KMS-11 (cell line): ENCODE data around the gene EIF4B.

Experiments used
- H2AFZ ChIP-seq: fragments of 200-600 bp; sonication (generic); 2 replicates; pipeline ENCODE4 v1.6.1; 2016; ENCODE audit warnings: antibody characterized with exemption, mixed run types, low read depth
- H3K27ac ChIP-seq: fragments of 200-600 bp; sonication (generic); 2 replicates; pipeline ENCODE4 v1.6.1; 2016; ENCODE audit warnings: mild to moderate bottlenecking, mixed run types
- H3K27me3 ChIP-seq: fragments of 200-600 bp; sonication (generic); 2 replicates; pipeline ENCODE4 v1.6.1; 2017; ENCODE audit warnings: mild to moderate bottlenecking, low read depth, mixed run types, moderate library complexity; ENCODE audit not compliant: insufficient read depth
- H3K36me3 ChIP-seq: fragments of 200-600 bp; sonication (generic); 2 replicates; pipeline ENCODE4 v1.6.1; 2017; ENCODE audit warnings: mild to moderate bottlenecking, mixed run types; ENCODE audit not compliant: insufficient read depth
- H3K4me1 ChIP-seq: fragments of 200-600 bp; sonication (generic); 2 replicates; pipeline ENCODE4 v1.6.1; 2016; ENCODE audit warnings: mild to moderate bottlenecking, low read depth, mixed run types; ENCODE audit not compliant: poor library complexity, severe bottlenecking
- H3K4me2 ChIP-seq: fragments of 200-600 bp; sonication (generic); 2 replicates; pipeline ENCODE4 v1.7.0; 2016; ENCODE audit warnings: mild to moderate bottlenecking, mixed run types
- H3K4me3 ChIP-seq: fragments of 200-600 bp; sonication (generic); IDR thresholded peaks from 2 replicates; pipeline ENCODE4 v1.6.1; 2017; ENCODE audit warnings: low read depth, low read length, mixed read lengths; ENCODE audit not compliant: insufficient read depth
- H3K79me2 ChIP-seq: fragments of 200-600 bp; sonication (generic); 2 replicates; pipeline ENCODE4 v1.6.1; 2016; ENCODE audit warnings: low read depth, mixed run types; ENCODE audit not compliant: insufficient read depth
- H3K9ac ChIP-seq: fragments of 200-600 bp; sonication (generic); 2 replicates; pipeline ENCODE4 v1.6.1; 2016; ENCODE audit warnings: mild to moderate bottlenecking, mixed run types
- H4K20me1 ChIP-seq: fragments of 200-600 bp; sonication (generic); 2 replicates; pipeline ENCODE4 v1.6.1; 2016; ENCODE audit warnings: mild to moderate bottlenecking, mixed run types; ENCODE audit not compliant: insufficient read depth
- CTCF ChIP-seq: fragments of 200-600 bp; sonication (generic); conservative IDR thresholded peaks from 2 replicates; pipeline ENCODE4 v1.6.1; 2017; ENCODE audit warnings: low read depth, mild to moderate bottlenecking, antibody characterized with exemption, low read length, moderate library complexity, mixed read lengths

EIF4B gene

GRCh38 chr12:53058674-53059433 is 52.6 kb downstream of the EIF4B start:
- H3K27me3 ChIP-seq: peaks cover 14% of the 10 kb centered on the region; the same call in 1 of the 2 replicates
- no peak overlapping the region for H2AFZ ChIP-seq
- no peaks in the 10 kb centered on the region for H3K36me3 ChIP-seq
- H4K20me1 ChIP-seq: no peaks in the 10 kb centered on the region
- H3K9ac ChIP-seq: no peak overlapping the region
- no peak overlapping the region for H3K27ac ChIP-seq
- no peak for TF ChIP-seq CTCF
- H3K4me3 ChIP-seq: no peak overlapping the region
- no peaks in the 10 kb centered on the region for H3K79me2 ChIP-seq
- H3K4me2 ChIP-seq: no peak overlapping the region
- H3K4me1 ChIP-seq: peaks cover 7% of the 10 kb centered on the region

DNA sequence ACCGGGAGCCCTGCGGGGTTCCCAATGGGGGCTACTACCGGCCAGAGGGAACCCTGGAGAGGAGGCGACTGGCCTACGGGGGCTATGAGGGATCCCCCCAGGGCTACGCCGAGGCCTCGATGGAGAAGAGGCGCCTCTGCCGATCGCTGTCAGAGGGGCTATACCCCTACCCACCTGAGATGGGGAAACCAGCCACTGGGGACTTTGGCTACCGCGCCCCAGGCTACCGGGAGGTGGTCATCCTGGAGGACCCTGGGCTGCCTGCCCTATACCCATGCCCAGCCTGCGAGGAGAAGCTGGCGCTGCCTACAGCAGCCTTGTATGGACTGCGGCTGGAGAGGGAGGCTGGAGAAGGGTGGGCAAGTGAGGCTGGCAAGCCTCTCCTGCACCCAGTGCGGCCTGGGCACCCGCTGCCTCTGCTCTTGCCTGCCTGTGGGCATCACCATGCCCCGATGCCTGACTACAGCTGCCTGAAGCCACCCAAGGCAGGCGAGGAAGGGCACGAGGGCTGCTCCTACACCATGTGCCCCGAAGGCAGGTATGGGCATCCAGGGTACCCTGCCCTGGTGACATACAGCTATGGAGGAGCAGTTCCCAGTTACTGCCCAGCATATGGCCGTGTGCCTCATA is 53.3 kb downstream of the EIF4B start:
- TF ChIP-seq CTCF: no peak
- Histone ChIP-seq H3K36me3 (no peaks in the 10 kb centered on the region), H4K20me1 (no peaks in the 10 kb centered on the region), H3K4me1 (peaks cover 7% of the 10 kb centered on the region), H2AFZ (no peak overlapping the region), H3K9ac (no peak overlapping the region), H3K27me3 (peaks cover 14% of the 10 kb centered on the region; the same call in 1 of the 2 replicates), H3K4me2 (no peak overlapping the region), H3K4me3 (no peak overlapping the region), H3K79me2 (no peaks in the 10 kb centered on the region), H3K27ac (no peak overlapping the region)

DNA sequence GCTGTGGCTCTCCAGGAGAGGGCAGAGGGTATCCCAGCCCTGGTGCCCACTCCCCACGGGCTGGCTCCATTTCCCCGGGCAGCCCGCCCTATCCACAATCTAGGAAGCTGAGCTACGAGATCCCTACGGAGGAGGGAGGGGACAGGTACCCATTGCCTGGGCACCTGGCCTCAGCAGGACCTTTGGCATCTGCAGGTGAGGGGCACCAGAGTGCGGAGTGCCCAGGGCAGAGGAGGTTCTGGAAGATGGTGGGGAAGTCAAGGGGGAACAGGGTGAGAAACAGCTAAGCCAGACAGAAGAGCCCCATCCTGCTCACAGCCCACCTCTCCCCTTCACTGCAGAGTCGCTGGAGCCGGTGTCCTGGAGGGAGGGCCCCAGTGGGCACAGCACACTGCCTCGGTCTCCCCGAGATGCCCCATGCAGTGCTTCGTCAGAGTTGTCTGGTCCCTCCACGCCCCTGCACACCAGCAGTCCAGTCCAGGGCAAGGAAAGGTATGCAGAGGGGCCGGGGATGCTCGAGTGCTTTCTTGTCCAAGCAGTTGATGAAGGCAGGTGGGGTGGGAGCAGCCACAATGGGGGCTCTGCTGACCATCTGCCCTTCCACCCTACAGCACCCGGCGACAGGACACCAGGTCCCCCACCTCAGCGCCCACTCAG is 53.9 kb downstream of the EIF4B start:
- Histone ChIP-seq H3K4me2 (no peak overlapping the region), H2AFZ (no peak overlapping the region), H3K79me2 (no peaks in the 10 kb centered on the region), H3K36me3 (no peaks in the 10 kb centered on the region), H3K27me3 (peaks cover 14% of the 10 kb centered on the region; the same call in 1 of the 2 replicates), H3K4me1 (peaks cover 7% of the 10 kb centered on the region), H3K9ac (no peak overlapping the region), H4K20me1 (no peaks in the 10 kb centered on the region), H3K27ac (no peak overlapping the region), H3K4me3 (no peak overlapping the region)
- no peak for TF ChIP-seq CTCF

GRCh38 chr12:53060721-53061276 is 54.5 kb downstream of the EIF4B start:
- Histone ChIP-seq H3K4me1 (peaks cover 7% of the 10 kb centered on the region), H3K79me2 (no peaks in the 10 kb centered on the region), H4K20me1 (no peaks in the 10 kb centered on the region), H3K9ac (no peak overlapping the region), H3K4me3 (no peak overlapping the region), H2AFZ (no peak overlapping the region), H3K27ac (no peak overlapping the region), H3K27me3 (peaks cover 14% of the 10 kb centered on the region; the same call in 1 of the 2 replicates), H3K36me3 (no peaks in the 10 kb centered on the region), H3K4me2 (no peak overlapping the region)
- no peak for TF ChIP-seq CTCF
